LNCaP clone FGC (cell line): ENCODE results near the gene C4orf50.

Experiments used
- DNase-seq: peaks from one replicate; pipeline ENCODE4 v3.0.0-alpha.2; 2011; ENCODE audit warnings: low read depth
- H3K4me3 ChIP-seq: 2 replicates; pipeline ENCODE4 v1.5.1; 2011; ENCODE audit warnings: mild to moderate bottlenecking, low read depth, low read length, control low read depth
- CTCF ChIP-seq: IDR thresholded peaks from 2 replicates; pipeline ENCODE4 v1.5.1; 2012; ENCODE audit warnings: mild to moderate bottlenecking; ENCODE audit not compliant: control insufficient read depth, insufficient read depth; ENCODE audit errors: extremely low read depth

Gene C4orf50

GRCh38 chr4:5933996-5934831 lies 84.0 kb downstream of the C4orf50 start:
- H3K4me3 ChIP-seq, result no peak overlapping the region
- TF ChIP-seq CTCF, result no peak

GRCh38 chr4:5933116-5933515 lies 85.1 kb downstream of the C4orf50 start:
- H3K4me3 ChIP-seq, result no peak overlapping the region
- TF ChIP-seq CTCF, result no peak
- no peak for DNase-seq

More at GRCh38 chr4:5933996-5934831, 84.0 kb downstream of the C4orf50 start:
- DNase-seq, result no peak

DNA sequence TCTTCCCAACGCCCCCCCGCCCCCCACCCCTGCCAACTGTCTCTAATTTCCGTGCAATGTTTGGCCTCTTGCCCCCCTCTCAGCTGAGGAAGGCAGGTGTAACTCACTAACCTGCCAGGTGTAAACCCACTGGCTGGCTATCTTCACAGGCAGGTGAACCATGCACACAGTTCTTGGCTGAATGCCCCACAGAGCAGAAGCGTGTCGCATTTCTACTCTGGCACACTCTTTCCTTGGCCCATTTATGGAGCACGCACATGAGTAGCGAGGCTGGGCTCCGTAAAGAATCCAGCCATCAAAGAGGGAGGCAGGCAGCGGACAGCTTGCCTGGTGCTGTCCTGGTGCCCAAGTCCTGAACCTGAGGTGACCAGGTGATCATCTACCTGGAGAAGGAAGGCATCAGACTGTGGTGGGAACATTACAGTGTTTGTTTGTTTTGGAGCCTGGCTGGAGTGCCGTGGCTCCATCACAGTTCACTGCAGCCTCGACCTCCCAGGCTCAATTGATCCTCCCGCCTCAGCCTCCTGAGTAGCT lies 86.1 kb downstream of the C4orf50 start:
- H3K4me3 ChIP-seq, result no peak overlapping the region
- no peak for TF ChIP-seq CTCF
- DNase-seq, result no peak

- no peak for TF ChIP-seq CTCF
- DNase-seq, result no peak
- no peak overlapping the region for H3K4me3 ChIP-seq
These were observed 86.7 kb downstream of the C4orf50 start for GRCh38 chr4:5931526-5931925.

DNA sequence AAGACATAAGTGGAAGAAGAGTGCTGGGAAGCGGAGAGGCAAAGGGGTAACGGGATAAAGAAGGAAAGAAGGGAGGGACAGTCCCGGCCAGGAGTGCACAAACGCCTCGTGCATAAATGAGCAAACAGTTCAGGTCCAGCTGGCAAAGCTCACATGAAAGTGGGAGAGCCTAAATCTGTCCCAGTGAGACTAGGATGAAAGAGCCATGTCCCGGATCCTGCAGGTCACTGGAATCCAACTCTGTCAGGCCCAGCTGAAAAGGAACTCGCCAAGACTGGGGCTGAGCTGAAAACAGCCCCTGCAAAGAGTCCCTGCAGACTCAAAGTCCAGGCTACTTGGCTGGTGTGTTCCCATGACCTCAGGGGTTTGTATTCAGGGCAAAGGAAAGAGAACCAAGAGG lies 87.4 kb downstream of the C4orf50 start:
- TF ChIP-seq CTCF, result no peak
- DNase-seq, result no peak
- no peak overlapping the region for H3K4me3 ChIP-seq

DNA sequence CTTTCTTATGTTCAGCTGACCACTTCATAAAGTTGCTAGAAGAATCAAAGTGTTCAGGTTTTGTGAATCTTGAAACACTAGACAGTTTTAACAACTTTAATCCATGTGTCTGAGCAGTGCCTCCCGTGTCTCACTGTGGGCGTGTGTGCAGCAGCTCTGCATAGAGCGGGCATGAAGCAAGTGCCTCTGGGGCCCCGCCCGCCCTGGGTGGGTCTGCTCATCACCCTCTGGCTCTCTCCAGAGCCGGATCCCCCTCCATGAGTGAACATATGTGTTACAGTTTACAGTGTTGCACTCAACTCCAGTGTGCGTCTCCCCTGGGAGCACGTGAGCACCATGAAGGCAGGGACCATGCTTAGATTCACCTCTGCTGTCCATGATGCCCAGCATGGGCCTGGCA lies 87.8 kb downstream of the C4orf50 start:
- DNase-seq, result no peak
- no peak overlapping the region for H3K4me3 ChIP-seq
- no peak for TF ChIP-seq CTCF

GRCh38 chr4:5928844-5929420 lies 89.3 kb downstream of the C4orf50 start:
- TF ChIP-seq CTCF, result no peak
- DNase-seq, result no peak
- no peak overlapping the region for H3K4me3 ChIP-seq
